Tongue (tissue), 2 donors: ENCODE results near the gene NAPG. TPM values are rescaled to one million over a fixed set of nuclear protein-coding genes. Genes with fewer than 3 reads are reported as not detected.
"Not testable (repeated sequence)": the region's sequence is repeated elsewhere in the genome, so short reads cannot be mapped to it uniquely, and the experiment has no call there.

Source experiments
- DNase-seq: peaks from one replicate; pipeline ENCODE4 v3.0.0-alpha.2; 2015
- total RNA-seq: library from RNA; depleted of rRNA; stranded (reverse); fragments of >200 nt; gene quantifications from one replicate; pipeline ENCODE4 v1.2.3, GENCODE V29; 2014

The NAPG gene
- total RNA-seq = 47.2 TPM

DNA sequence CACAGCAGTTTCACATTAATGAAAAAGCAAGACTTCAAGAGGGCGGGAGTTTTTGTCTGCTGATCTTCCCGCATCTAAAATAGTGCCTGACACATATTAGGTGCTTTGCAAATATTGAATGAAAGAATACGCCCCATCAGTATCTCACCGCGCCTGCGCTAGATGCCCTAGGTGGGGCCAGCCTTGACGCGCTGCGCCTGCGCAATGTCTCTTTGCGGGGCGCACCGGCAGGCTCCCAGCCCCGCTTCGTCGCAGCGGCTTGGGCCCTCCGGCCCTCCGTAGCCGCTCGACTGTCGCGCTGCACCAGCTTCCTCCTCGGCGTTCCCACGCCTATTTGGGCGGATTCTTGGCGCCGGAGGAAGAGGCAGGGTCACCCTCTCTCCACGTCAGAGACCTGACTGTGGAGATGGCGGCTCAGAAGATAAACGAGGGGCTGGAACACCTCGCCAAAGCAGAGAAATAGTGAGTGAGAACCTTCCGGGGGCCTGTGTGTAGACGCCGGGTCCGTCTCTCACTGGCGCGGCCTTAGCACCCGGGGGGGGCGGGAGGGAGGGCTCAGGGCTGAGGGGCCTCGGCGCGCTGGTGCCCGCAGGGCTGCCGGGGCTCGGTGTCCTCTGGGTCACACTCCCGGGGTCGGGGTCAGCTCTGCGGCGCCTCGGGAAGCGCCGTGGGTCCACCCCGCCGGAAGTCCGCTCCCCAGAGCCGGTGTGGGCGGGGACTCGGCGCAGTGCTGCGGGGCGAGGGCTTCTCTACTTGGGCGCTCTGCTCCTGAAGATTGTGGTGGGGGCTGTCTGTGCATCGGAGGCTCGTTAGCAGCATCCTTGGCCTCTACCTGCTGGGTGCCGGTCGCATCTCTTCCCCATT lies at the start of gene NAPG:
TSS of gene NAPG (plus strand) at position 331 of the 864 bp plus-strand sequence. CDS start at position 407, 76 bp downstream.
- peak; percentile 97 for DNase-seq

DNA sequence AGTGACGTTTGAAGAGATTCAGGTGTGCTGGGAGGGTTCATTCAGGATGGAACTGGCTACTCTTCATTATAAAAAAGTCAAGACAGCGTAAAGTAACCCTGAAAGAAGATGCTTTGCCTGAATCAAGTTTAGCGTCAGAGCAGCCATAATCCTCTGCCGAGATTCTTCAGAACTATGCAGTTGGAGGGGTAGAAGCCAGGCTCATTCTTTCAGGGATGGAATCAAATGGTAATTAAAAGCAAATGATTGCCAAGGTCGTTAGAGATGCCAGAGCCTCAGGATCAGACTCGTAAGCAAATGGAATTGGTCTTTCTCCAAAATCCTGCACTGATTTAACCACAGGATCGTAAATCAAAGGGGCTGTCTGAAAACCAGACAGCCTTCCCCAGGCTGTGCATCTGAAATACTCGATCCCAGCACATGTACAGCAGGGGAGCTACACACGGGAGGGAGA lies 49.5 kb upstream of the NAPG start:
- DNase-seq = peak; percentile 70

DNA sequence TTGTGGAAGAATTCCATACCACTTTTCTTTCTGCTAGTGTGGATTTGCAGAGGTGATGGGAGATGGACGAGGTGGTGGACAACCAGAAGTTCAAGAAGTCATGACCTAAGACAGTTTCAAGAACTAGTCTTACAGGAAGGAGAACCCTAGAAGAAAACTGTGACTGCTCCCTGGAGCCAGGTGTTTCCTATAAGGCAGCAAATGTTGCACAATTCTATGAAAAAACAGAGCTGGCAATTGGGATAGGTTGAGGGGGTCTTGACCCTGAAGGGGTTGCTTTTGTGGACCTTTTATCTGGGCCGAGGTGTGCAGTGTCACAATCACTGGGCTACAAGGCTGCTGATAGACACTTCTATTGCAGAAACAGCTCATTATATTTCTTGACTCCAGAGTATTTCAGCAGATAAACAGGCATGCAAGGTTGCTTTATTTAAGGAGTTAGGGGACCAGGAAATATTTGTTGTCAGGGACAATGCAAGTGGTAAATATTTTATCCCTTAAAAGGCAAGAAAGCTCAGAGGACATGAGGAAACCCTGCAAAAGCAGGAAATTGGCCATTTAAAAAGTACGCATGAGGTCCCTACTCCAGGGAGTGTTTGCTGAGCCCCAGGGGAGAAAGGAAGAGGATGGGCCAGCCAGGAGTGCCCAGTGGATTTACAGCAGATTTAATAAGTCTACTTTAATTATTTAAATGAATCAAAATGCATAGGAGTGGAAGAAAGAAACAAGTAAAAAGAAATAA lies 48.5 kb upstream of the NAPG start:
- no peak for DNase-seq

DNA sequence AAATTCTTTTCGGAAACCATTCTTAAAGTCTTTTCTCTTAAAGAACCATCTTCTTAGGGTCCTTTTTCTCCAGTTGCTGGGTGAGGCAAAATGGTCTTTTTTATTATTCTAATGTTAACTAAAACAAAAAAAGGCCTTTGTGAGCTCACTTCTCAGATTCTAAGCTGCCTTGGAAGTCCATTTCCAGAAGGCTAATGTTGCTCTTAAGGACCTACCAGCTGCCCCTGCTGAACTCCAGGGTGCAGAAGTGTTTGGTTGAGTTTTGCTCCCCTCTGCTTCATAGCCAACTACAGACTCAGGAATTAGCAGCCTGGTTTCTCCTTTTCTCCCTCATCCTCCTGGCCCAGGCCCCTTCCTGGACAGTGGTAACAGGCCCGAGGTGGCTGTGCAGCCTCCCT lies 48.0 kb upstream of the NAPG start:
- no peak for DNase-seq

DNA sequence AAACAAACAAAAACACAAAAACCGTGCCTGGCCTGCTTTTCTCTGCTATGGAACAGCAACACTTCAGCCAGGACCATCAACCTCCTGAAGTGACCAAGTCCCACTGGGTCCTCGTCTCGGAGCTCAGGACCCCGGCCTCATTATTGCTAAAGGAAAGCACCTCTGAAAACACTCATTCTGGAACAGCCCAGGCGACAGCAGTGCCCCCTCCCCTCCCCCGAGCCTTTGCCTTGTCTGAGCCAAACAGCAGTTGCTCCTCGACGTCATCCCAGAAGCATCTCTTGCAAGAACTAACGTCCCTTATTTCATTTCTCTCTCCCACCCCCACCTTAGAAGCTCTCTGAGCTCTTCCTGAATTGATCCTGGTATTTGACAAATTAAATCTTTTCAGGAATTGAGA lies 44.0 kb upstream of the NAPG start:
- peak; percentile 32 for DNase-seq

DNA sequence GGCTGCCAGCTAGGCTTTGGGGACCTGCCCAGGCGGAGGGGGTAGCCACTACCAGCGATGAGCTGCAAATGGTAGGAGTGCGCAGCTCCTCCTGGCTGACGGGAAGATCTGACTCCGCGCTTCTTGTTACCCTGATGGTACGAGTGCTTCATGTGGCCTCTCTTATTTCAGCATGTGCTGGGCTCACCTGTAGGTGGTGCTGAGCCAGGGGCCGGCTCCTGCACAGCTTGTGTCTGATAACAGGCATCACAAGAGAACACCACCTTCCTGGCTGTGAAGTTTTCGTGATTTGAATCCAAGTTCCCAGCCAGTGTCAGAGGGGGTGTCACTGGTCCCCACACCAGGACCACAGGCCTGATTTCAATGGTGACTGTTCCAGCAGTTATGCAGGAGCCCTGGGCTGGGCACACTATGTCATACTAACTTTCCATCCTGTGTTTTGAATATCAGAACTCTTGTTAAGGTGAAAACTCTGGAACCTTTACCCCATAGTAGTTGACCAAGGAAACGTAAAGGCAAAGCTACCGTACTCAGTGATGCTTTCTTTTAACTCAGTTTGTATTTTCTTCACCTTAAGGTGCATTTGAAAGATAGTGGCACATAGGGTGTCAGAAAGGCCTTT lies 43.4 kb upstream of the NAPG start:
- DNase-seq = no peak

DNA sequence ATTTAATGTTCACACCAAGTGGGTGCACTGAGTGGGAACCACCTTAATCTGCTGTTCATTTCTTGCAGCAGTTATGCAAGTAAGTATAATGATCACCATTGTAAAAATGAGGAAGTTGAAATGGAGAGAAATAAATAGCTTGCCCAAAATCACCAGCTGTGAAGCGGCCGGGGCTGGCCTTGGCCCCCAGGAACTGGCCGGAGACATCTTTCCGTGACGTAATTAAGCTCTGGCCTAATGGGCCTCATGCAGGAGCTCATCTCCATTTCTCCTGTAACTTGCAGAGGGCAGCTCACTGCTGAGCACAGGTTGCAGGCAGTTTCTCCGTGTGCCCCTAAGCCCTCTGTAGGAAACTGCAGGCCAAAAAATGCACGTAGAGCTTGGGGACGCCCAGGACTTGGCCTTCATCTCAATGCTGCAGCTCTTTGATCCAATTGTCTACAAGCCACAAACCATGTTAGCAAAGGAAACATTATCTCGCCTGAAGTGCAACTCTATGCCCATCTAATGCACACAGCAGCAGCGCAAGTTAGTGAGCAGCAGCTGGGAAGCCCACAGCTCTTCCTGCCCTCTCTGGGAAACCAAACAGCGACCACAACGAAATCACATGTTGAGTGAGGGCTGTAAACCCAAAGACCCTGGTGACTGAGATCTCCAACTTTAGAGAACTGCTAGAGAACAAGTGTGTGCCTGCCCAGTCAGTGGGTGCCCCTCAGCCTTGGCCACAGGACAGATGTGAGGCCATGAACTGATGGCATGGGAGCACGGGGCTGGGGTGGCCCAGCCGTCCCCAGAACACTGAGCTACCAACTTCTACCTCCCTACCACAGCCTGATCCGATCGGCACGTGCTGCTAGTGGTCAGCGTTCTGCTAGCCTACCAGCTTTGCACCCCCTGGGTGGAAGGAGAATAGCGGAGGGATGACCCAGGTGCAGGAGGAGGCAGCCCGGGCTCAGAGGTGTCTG lies 42.6 kb upstream of the NAPG start:
- peak; percentile 8 for DNase-seq

DNA sequence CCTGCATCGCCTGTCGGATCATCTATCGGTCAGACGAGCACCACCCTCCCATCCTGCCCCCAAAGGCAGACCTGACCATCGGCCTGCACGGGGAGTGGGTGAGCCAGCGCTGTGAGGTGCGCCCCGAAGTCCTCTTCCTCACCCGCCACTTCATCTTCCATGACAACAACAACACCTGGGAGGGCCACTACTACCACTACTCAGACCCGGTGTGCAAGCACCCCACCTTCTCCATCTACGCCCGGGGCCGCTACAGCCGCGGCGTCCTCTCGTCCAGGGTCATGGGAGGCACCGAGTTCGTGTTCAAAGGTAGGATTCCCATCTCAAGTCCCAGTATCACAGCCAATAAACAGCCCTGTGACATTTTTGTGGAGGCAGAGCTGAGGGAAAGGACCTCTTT lies 40.4 kb upstream of the NAPG start:
- no peak for DNase-seq

DNA sequence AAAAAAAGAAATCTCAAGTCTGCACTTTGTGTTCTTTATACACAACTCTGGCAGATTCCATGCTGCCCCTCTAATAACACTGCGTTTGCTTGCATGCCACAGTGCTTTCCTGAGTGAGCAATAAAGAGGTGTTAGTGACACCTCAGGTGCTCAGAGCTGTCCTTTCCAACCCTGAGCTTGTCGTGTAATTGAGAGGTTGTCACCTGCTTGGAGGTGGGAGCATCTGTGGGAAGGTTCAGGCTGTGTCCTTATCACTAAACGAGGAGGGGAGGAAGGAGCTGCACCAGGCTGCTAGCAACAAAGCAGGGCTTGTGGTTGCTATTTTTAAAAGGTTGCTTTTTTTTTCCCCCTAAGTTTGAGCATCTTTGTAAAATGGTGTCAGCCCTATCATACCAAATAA lies 39.5 kb upstream of the NAPG start:
- DNase-seq = no peak

DNA sequence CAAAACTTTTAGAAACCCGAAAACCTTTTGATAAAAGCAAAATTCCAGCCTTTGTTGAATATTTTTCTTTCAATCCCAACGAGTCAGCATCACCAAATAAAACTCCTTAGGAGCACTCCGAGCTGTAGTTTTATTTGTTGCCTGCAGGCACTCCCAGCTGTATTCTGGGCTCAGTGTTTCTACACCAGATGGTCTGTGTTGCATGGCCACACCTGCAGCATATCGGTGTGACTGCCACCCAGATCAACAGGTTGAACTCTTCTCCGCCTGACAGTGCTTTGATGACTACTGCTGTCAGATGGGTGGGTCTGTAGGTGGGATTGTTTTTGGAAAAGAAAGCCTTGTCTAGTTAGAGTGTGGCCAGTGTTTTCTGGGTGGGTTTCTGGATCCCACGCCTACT lies 38.7 kb upstream of the NAPG start:
- DNase-seq = no peak

DNA sequence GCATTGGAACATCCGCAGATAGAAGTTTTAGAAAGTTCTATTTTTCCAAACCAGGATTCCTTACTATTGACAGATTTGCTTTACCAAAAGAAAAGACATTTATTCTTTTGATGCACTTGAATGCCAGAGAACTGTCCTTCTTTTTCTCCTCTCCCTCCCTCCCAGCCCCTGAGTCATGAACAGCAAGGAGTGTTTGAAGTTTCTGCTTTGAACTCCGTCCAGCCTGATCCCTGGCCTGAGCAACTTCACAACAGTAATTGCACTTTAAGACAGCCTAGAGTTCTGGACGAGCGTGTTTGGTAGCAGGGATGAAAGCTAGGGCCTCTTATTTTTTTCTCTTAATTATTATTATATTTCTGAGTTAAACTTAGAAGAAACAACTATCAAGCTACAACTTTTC lies 37.8 kb upstream of the NAPG start:
- peak; percentile 45 for DNase-seq

DNA sequence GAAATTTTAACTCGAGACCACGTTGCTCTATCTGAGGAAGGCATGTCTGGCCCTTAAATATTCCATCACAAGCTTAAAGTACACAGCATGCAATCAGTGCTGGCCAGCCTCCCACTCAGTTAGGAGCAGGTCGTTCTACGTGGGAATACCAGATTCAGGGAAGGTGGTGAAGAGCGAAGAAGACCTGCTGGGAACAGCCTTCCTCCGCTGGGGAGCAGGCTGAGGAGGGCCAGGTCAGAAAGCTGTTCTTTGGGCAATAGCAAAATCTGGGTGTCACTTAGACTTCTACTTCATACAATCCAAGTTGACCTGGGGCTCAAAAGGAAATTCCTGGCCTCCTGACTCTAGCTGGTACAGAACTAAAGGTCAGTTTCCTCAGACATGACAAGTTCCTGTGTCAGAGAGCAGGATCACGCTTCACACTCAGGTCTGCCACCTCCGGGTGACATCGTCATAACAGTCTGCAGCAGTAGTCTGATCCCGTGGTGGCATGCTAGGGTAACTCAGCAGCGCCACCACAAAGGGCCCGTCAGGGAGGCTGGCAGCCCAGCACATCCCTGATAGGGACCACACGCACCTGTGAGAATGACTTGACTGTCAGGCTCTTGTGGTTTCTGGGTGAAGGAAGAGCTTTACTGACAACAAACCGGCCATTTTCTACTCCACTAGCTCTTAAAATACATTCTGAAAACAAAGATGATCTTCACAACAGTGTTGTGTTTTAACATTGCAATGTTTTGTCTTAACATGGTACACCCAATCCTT lies 35.2 kb upstream of the NAPG start:
- no peak for DNase-seq

DNA sequence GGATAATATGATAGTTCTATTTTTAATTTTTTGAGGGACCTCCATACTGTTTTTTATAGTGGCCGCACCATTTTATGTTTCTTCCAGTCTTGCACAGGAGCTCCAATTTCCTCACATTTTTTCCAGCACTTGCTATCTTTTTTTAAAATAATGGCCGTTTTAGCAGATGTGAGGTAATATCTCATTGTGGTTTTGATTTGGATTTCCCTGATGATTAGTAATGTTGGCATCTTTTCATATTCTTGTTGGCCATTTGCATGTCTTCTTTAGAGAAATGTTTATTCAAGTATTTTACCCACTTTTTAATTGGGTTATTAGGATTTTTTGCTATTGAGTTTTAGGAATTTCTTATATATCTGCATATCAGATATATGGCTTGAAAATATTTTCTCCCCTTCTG lies 29.9 kb upstream of the NAPG start:
- no peak for DNase-seq

DNA sequence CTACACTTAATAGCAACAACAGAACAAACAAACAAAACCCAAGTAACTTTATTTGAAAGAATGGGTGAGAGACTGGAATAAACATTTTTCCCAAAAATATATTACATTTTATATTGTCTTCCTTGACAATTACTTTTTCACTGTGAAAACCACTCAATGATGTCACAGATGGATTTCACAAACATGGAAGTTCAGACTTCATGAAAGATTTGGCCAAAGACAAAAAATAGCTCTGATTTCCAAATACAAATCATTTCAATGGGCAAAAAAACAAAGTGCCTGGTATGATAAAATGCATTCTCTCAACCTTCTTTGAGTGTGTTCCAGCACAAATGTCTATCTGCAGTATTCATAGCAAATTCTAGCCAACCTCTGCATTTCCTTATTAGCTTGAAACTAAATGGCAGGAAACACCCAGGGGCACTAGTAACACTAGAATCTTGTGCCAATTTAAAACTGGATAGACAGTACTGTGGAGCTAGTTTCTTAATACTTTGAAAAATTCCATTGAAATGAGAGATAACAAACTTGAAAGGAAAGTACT lies 28.5 kb upstream of the NAPG start:
- DNase-seq = no peak

DNA sequence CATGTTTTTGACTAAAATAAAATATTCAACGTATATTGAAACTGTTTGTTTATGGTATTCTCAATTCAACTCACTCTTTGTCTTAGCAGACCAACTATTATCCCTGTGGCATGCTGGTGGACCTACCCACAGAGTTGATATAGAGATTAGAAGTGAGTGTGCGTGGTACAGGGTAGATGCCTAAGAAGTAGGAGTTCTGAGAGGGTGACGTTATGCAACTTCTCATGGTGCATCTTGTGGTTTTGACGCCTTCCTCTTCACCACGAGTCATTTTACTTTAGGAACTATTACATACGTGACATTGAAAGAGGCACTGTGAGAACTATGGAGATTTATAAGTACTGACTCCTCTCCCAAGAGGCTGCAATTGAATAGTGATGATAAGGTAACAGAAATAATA lies 26.6 kb upstream of the NAPG start:
- no peak for DNase-seq

DNA sequence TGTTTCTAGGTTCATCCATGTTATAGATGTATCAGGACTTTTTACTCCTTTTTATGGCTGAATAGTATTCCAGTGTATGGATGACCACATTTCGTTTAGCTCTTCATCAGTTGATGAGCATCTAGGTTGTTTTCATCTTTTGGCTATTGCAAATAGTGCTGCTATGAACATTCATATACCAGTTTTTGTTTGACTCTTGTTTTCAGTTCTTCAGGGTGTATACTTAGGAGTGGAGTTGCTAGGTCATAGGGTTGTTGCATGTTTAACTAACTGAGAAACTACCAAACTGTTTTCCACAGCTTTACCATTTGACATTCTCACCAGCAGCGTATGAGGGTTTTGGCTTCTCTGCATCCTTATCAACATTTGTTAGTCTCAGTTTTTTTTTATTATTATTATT lies 25.8 kb upstream of the NAPG start:
- DNase-seq = no peak

DNA sequence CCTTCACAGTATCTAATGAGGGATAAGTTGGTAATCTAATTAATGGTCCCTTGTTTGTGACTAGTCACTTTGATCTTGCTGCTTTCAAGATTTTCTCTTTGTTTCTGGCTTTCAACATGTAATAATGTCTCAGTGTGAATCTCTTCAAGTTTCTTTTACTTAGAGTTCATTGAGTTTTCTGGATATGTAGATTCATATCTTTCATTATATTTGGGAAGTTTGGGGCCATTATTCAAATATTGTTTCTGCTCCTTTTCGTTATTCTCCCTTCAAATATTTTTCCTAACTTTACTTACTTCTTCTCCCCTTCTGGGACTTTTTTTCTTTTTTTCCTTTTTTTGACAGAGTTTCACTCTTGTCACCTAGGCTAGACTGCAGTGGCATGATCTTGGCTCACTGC lies 21.1 kb upstream of the NAPG start:
- no peak for DNase-seq

DNA sequence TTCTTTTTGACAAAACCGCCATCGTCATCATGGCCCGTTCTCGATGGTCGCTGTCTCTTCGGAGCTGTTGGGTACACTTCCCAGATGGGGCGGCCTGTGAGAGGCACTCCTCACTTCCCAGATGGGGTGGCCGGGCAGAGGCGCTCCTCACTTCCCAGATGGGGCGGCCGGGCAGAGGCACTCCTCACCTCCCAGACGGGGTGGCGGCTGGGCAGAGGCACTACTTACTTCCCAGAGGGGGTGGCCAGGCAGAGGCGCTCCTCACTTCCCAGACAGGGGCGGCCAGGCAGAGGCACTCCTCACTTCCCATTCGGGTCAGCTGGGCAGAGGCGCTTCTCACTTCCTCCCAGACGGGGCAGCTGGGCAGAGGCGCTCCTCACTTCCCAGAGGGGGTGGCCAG lies 19.9 kb upstream of the NAPG start:
- not testable (repeated sequence) for DNase-seq

DNA sequence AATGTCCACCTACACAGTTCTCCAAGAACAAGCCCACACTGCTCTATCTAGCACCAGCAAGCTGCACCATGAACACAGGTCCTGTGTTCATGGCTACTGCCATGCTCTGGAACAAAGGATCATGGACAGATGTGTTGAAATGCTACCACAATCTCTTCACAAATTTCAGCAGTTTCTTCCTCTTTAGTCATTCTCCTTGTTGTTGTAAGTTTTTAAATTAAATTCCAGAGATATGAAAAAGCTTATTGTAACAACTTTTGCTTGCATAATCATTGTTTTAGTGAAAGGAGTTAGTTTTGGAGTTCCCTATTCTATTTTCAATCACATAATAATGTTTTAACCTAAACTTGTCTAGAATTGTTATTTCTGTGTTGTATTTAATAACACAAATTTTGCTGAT lies 17.2 kb upstream of the NAPG start:
- no peak for DNase-seq

DNA sequence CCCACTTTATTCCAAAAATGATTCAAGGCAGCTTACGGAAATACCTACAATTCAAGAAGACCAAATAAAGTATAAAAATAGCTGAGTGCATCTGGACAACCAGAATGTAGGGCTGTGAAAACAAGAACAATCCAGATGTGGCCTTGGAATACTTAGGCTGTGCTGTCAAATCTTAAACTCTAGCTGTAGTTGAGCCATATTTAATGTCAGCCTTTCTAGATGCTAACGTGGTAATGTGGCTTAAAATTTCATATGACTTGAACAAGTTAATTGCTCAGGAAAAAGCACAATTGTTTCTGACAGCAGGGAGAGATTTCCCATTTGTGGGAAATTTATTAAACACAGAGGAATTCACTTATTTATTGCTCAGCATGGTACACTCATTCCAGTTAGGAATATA lies 14.6 kb upstream of the NAPG start:
- peak; percentile 48 for DNase-seq

DNA sequence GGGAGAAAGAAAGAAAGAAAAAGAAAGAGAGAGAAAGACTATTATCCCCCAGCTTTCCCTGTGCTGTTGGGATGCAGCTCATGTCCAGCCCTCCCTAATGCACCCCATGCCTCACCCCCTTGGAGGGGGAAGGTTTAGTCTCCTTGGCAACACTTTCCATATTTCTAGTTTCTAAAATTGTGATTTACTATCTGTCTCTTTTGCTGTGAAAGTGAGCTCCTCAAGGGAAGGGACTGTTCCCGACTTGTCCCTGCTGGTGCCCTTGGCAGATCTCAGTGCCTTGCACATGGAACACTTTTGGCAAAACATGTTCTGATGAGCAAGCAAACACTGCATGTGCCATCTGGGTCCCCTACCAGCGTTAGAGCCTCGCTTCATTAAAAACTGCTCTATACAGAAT lies 11.7 kb upstream of the NAPG start:
- no peak for DNase-seq
